Measurements from ENCODE around the gene FOXP1.

- no peak for TF ChIP-seq POLR2A (IDR thresholded peaks at IDR 0.05)
- TF ChIP-seq, protein P1, sequence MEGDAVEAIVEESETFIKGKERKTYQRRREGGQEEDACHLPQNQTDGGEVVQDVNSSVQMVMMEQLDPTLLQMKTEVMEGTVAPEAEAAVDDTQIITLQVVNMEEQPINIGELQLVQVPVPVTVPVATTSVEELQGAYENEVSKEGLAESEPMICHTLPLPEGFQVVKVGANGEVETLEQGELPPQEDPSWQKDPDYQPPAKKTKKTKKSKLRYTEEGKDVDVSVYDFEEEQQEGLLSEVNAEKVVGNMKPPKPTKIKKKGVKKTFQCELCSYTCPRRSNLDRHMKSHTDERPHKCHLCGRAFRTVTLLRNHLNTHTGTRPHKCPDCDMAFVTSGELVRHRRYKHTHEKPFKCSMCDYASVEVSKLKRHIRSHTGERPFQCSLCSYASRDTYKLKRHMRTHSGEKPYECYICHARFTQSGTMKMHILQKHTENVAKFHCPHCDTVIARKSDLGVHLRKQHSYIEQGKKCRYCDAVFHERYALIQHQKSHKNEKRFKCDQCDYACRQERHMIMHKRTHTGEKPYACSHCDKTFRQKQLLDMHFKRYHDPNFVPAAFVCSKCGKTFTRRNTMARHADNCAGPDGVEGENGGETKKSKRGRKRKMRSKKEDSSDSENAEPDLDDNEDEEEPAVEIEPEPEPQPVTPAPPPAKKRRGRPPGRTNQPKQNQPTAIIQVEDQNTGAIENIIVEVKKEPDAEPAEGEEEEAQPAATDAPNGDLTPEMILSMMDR (IDR thresholded peaks at IDR 0.05): no peak
These were observed 45.0 kb upstream of the FOXP1 start for GRCh38 chr3:71628522-71628921.
